ENCODE data around the gene ETNPPL. TPM values are rescaled to one million over a fixed set of nuclear protein-coding genes. Genes with fewer than 3 reads are reported as not detected.
"Not testable (repeated sequence)": the region's sequence is repeated elsewhere in the genome, so short reads cannot be mapped to it uniquely, and the experiment has no call there.

Gene ETNPPL
- total RNA-seq, 2 donors from 2014 or later: not detected

DNA sequence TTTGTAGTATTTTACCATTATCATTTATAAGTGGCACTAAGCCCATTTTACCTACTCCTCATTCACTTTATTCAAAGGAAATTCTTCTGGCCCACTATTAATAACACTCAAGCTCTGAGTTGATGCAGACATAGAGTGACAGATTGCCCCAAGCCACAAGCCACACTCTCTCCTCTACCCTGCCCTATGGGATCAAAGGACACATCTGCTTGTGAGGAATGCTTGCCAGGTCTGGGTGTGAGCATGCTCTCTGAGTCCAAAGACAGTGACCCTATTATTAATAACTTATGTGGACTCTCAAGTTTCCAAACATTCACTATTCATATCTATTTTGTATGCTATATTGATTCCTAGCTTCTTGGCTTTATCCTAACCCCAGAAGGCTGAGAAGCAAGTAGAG lies 18.5 kb downstream of the ETNPPL start:
- Mint-ChIP-seq H3K9me3 (no peaks in the 10 kb centered on the region), H3K4me3 (no peak overlapping the region), H3K4me1 (ENCODE audit: low read depth) (peaks cover 5% of the 10 kb centered on the region), H3K27ac (no peak overlapping the region), H3K27me3 (ENCODE audit: low read depth) (no peaks in the 10 kb centered on the region), H3K36me3 (ENCODE audit: insufficient read depth in 2 of 2) (no peaks in the 10 kb centered on the region)
- ATAC-seq (replicated peaks in 1 of 2) (no peak), DNase-seq (no peak)

DNA sequence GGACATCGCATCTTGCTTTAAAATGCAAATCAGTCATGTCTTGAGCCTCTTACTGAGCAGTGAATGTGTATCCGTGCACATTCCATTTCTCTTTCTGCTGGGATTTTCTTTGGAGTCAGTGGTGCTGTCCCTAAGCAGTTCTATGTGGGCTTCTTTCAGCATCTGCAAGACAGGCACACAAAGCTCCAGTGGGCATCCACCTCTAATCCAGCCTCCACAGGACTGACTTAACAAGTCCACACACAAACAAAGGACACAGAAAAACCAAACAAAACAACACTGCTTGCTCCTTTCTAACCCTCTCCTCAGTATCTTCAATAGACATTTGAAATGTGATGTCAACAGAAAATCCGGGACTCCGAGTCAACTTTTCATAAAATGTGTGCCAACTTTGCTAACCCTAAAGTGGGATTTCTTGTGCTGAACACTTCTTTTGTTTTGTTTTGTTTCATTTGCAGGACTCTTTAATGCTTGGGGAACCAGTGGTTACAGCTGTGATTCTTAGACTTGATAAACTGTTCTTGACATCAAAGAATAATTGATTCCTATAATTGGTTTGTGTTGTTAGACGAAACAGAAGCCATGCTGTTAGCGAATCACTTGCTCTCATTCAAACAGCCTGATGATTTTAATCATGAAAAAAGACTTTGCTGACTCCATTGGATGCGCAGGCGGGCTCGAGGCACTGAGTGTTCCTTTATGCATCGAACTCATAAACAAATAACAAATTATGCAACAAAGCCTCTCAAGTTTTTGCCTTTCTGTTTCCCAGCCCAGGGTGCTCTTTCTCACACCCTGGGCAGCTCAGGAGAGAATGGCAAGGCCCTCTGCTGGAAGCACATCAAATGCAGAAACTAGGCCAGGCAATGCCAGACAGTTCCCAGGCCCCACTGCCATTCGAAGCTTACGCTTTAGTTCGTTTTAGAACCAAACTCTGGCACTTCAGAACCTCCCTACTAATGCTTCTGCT lies 20.1 kb downstream of the ETNPPL start:
- Mint-ChIP-seq H3K9me3 (no peaks in the 10 kb centered on the region), H3K27ac (no peak overlapping the region), H3K27me3 (ENCODE audit: low read depth) (peaks cover 1% of the 10 kb centered on the region), H3K36me3 (ENCODE audit: insufficient read depth in 2 of 2) (no peaks in the 10 kb centered on the region), H3K4me3 (no peak overlapping the region), H3K4me1 (ENCODE audit: low read depth) (peaks cover 5% of the 10 kb centered on the region)
- DNase-seq (no peak), ATAC-seq (replicated peaks in 1 of 2) (no peak)

DNA sequence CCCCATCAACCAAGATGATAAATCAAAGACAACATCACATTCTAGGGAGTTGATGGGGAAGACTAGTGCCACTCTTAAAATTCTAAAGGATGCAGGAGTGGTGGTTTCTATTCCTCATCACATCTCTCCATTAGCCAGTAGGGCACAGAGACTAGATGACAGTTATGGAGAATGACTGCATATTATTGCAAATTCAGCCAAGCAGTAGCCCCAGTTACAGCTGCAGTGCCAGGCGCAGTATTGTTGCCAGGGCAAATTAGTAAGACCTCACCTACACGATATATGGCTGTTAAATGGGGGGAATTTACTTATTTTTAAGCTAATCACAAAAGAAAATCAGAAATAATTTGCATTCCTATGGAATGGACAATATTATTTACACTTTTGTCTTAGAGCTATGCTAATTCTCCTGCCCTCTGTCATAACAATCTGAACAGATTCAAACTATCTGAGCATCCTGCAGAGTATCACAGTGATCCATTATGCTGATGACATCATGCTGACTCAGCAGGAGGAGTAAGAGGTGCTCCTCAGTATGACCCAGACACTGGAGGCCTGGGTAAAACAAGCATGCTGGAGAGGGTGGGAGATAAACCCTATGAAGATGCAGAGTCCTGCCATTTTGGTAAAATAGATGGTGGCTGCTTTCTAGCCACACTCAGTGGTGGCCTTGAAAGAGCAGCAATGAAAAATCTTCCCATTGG lies 24.7 kb downstream of the ETNPPL start:
- H3K9me3 Mint-ChIP-seq: no peaks in the 10 kb centered on the region
- peaks cover 7% of the 10 kb centered on the region for H3K27me3 Mint-ChIP-seq (ENCODE audit: low read depth)
- peak overlapping the region; percentile 18 for H3K27ac Mint-ChIP-seq
- no peak overlapping the region for H3K4me3 Mint-ChIP-seq
- no peak for DNase-seq
- no peak for ATAC-seq (replicated peaks in 1 of 2)
- no peaks in the 10 kb centered on the region for H3K36me3 Mint-ChIP-seq (ENCODE audit: insufficient read depth in 2 of 2)
- no peaks in the 10 kb centered on the region for H3K4me1 Mint-ChIP-seq (ENCODE audit: low read depth)

DNA sequence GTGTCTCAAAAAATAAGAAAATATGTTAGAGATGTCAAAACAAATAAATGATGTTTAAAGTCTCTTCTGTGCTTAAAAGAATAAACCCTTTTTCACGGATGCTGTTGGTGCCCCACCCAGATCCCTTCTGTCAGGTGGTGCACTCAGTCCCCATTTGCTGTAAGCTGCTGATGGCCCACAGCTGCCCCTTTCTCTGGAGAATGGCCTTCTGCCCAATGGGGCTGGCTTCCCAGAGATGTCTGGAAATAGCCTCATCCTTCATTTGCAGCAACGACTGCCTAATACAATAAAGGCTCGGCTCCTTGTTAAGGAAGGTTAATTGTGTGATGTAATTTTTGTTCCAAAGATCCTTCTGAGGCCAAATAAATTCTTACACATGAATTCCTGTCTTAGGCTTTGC lies 31.8 kb downstream of the ETNPPL start:
- H3K4me1 Mint-ChIP-seq (ENCODE audit: low read depth): no peaks in the 10 kb centered on the region
- H3K27me3 Mint-ChIP-seq (ENCODE audit: low read depth): no peaks in the 10 kb centered on the region
- H3K27ac Mint-ChIP-seq: no peak overlapping the region
- H3K9me3 Mint-ChIP-seq: peaks cover 1 to 2% of the 10 kb centered on the region in 2 donors
- peaks cover 2 to 6% of the 10 kb centered on the region in 2 donors for H3K36me3 Mint-ChIP-seq (ENCODE audit: insufficient read depth in 2 of 2)
- H3K4me3 Mint-ChIP-seq: no peak overlapping the region
- DNase-seq (no peak), ATAC-seq (replicated peaks in 1 of 2) (no peak)

DNA sequence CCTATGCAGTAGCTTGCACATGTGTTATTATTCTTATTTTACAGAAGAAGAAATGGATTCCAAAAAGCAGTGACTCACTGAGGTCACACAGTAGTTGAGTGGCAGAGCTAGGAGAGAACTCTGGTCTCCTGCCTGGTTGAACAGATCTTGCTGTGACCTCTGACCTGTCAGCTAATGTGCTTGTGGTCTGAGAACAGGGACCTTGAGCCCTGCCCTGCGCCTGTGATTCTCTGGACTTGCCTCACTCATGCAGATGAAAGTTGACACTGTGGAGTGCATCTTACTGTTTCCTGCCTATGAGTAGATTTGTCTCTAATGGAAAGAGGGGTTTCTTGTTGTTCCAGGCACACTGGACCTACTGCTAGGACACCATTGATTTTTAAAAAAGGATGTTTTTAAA lies 32.3 kb downstream of the ETNPPL start:
- H3K27me3 Mint-ChIP-seq (ENCODE audit: low read depth): no peaks in the 10 kb centered on the region
- ATAC-seq (replicated peaks in 1 of 2) (no peak), DNase-seq (no peak)
- H3K36me3 Mint-ChIP-seq (ENCODE audit: insufficient read depth in 2 of 2): peaks cover 2 to 6% of the 10 kb centered on the region in 2 donors
- H3K4me1 Mint-ChIP-seq (ENCODE audit: low read depth): no peaks in the 10 kb centered on the region
- H3K9me3 Mint-ChIP-seq: peaks cover 1 to 2% of the 10 kb centered on the region in 2 donors
- no peak overlapping the region for H3K4me3 Mint-ChIP-seq
- no peak overlapping the region for H3K27ac Mint-ChIP-seq

DNA sequence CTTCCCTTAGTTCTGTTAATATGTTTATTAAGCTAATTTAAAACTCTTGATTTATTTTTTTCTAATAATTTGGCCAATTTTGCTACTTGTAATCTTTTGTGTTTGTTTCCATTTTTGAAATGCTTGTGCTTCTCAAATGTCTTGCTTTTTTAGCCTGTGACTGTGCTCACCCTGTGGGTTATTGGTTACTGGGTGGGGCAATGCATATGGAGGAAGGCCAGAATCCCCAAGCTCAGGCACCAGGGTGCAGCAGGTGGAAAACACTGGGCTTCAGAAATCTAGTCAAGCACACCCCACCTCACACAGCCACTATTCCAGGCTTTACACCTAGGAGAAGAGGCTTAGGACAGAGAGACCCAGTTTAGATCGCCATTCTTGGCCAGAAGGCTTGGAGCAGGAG lies 33.1 kb downstream of the ETNPPL start:
- no peak for DNase-seq
- Mint-ChIP-seq H3K4me3 (no peak overlapping the region), H3K4me1 (ENCODE audit: low read depth) (no peaks in the 10 kb centered on the region), H3K36me3 (ENCODE audit: insufficient read depth in 2 of 2) (peaks cover 2 to 9% of the 10 kb centered on the region in 2 donors), H3K27ac (no peak overlapping the region), H3K27me3 (ENCODE audit: low read depth) (peaks cover under 1% of the 10 kb centered on the region), H3K9me3 (peaks cover 1 to 2% of the 10 kb centered on the region in 2 donors)
- no peak for ATAC-seq (replicated peaks in 1 of 2)

DNA sequence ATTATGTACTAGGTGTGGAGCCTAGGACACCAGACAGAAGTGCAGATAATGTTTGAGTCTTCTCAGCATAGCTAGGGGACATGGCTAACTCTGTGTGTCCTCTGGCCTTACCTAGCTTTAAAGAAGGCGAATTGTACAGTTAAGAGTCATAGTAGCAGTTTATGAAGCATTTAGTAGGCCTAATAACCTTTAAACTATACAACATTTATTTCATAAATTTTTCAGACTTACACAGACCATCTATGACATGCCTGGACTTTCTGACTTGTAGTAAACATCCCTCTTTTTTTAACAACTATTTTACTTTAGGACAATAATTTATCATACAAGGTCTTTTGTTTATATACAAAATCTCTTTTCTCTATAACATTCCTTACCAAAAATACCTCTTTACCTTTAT lies 37.4 kb downstream of the ETNPPL start:
- ATAC-seq (replicated peaks in 1 of 2): no peak
- H3K9me3 Mint-ChIP-seq: peaks cover 2 to 3% of the 10 kb centered on the region in 2 donors
- H3K4me3 Mint-ChIP-seq: no peak overlapping the region
- H3K27ac Mint-ChIP-seq: no peak overlapping the region
- H3K4me1 Mint-ChIP-seq (ENCODE audit: low read depth): no peaks in the 10 kb centered on the region
- no peak for DNase-seq
- peaks cover 5% of the 10 kb centered on the region for H3K27me3 Mint-ChIP-seq (ENCODE audit: low read depth)
- H3K36me3 Mint-ChIP-seq (ENCODE audit: insufficient read depth in 2 of 2): peaks cover 2 to 11% of the 10 kb centered on the region in 2 donors

DNA sequence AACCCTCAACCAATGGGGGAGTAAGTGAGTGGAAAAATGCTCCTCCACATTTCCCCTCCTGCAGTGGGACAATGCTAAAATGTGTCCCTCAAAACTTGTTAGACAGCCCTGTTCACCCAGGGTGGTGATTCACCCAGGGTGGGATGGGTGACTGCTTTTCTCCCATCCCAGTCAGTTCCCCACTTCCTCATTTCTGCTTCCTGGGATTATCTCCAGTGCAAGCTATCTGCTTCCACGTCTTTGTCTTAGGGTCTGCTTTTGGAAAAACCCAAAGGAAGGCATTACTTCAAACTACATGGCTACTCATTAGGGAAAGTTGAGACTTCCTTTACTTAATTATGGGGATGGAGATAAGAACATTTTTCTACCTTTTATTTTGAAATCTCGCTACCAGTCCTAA lies 45.5 kb downstream of the ETNPPL start:
- ATAC-seq (replicated peaks in 1 of 2): no peak
- H3K9me3 Mint-ChIP-seq: no peaks in the 10 kb centered on the region
- H3K36me3 Mint-ChIP-seq (ENCODE audit: insufficient read depth in 2 of 2): no peaks in the 10 kb centered on the region
- no peaks in the 10 kb centered on the region for H3K4me1 Mint-ChIP-seq (ENCODE audit: low read depth)
- H3K4me3 Mint-ChIP-seq: no peak overlapping the region
- DNase-seq: no peak
- H3K27me3 Mint-ChIP-seq (ENCODE audit: low read depth): no peaks in the 10 kb centered on the region
- H3K27ac Mint-ChIP-seq: no peak overlapping the region

DNA sequence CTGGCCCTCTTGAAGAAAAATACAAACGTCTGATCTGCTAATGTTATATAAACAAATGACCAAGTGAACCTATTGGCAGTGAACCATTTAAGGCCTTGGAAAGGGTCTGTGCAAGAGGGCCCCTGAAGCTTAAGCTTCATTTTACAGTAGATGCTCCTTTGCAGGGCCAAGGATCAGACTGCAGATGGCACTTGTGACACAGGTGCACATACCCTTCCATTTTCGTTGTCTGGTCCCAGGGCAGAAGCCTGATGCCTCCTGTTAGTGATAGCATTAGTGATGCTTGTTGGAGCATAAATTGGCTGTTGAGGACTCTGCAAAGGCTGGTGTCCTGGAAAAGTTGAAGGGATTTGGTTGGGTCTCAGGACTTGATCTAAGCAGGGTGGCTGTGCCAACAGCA lies 46.5 kb downstream of the ETNPPL start:
- Mint-ChIP-seq H3K36me3 (ENCODE audit: insufficient read depth in 2 of 2) (no peaks in the 10 kb centered on the region), H3K4me1 (ENCODE audit: low read depth) (no peaks in the 10 kb centered on the region), H3K27me3 (ENCODE audit: low read depth) (no peaks in the 10 kb centered on the region), H3K4me3 (no peak overlapping the region), H3K9me3 (no peaks in the 10 kb centered on the region), H3K27ac (no peak overlapping the region)
- no peak for ATAC-seq (replicated peaks in 1 of 2)
- DNase-seq: no peak

DNA sequence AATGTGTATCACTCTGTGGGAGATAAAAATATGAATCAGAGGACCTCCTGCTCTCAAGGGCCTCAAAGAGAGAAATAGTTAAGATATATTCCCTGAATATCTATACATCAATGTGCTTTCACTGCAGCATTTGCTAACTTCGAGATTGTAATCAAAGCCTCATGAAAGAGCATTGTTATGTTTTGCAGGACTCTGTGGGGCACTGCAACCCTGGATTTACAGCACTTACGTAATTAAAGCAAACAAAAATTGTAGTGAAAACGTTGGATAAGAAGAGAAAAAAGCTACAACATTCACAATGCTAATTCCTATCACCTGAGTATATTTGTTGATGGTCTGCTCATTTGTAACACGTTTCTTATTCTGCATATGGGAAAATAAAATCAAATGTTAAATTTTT lies 48.0 kb downstream of the ETNPPL start:
- H3K4me1 Mint-ChIP-seq (ENCODE audit: low read depth): no peaks in the 10 kb centered on the region
- no peaks in the 10 kb centered on the region for H3K36me3 Mint-ChIP-seq (ENCODE audit: insufficient read depth in 2 of 2)
- DNase-seq: no peak
- ATAC-seq (replicated peaks in 1 of 2): no peak
- H3K27ac Mint-ChIP-seq: no peak overlapping the region
- H3K27me3 Mint-ChIP-seq (ENCODE audit: low read depth): no peaks in the 10 kb centered on the region
- H3K4me3 Mint-ChIP-seq: no peak overlapping the region
- no peaks in the 10 kb centered on the region for H3K9me3 Mint-ChIP-seq

DNA sequence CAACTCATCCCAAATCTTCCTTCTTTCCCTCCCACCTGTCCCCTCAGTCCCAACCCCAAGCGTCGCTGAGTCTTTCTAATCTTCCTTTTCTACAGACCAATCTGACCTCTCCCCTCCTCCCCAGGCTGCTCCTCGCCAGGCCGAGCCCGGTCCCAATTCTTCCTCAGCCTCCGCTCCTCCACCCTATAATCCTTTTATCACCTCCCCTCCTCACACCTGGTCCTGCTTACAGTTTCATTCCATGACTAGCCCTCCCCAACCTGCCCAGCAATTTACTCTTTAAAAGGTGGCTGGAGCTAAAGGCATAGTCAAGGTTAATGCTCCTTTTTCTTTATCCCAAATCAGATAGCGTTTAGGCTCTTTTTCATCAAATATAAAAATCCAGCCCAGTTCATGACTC lies 52.3 kb downstream of the ETNPPL start:
- H3K27ac Mint-ChIP-seq: not testable (repeated sequence)

DNA sequence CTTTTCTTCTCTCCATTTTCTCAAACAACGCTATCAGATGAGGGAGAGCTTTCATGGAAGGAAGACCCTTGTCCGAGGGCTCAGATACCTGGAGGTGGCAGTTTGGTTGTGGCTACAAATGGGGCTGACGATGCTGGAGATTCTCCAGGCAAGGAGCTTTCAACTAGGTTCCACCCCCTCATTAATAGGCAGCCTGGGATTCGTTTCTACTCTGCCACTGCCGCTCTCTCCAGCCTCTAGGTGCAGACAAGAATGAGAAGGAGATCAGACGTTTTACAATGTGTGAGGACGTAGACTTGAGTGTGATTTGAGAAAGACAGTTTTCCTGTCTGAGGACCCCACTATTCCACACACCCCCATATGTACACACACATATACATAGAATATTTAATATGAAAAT lies 53.1 kb downstream of the ETNPPL start:
- Mint-ChIP-seq H3K27ac (no peak overlapping the region), H3K36me3 (ENCODE audit: insufficient read depth in 2 of 2) (no peaks in the 10 kb centered on the region), H3K27me3 (ENCODE audit: low read depth) (no peaks in the 10 kb centered on the region), H3K9me3 (no peaks in the 10 kb centered on the region), H3K4me1 (ENCODE audit: low read depth) (no peaks in the 10 kb centered on the region), H3K4me3 (no peak overlapping the region)
- no peak for ATAC-seq (replicated peaks in 1 of 2)
- no peak for DNase-seq

More for the DNA sequence above, 52.3 kb downstream of the ETNPPL start:
- H3K36me3 Mint-ChIP-seq (ENCODE audit: insufficient read depth in 2 of 2); H3K4me3 Mint-ChIP-seq; H3K9me3 Mint-ChIP-seq; H3K27me3 Mint-ChIP-seq (ENCODE audit: low read depth); ATAC-seq (replicated peaks in 1 of 2); DNase-seq; H3K4me1 Mint-ChIP-seq (ENCODE audit: low read depth): not testable (repeated sequence)

DNA sequence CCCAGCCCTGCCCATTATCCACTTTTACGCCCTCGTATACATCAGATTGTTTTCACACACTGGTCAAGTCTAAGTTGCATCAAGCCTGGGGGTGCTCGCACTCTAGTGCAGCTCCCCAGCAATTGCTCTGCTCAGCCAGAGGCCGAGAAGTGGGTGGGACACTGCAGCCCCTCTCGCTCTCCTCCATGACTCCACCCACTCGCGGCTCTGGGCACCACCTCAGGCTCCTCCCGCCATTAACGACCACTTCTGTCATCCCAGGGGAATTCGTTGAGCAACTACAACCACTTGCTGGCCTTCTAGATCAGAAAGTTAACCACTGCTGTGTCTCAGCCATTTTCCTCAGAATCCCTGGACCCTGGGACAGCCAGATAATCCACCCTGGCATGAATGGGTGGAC lies 53.6 kb downstream of the ETNPPL start:
- no peaks in the 10 kb centered on the region for H3K4me1 Mint-ChIP-seq (ENCODE audit: low read depth)
- no peaks in the 10 kb centered on the region for H3K9me3 Mint-ChIP-seq
- H3K27ac Mint-ChIP-seq: no peak overlapping the region
- no peaks in the 10 kb centered on the region for H3K36me3 Mint-ChIP-seq (ENCODE audit: insufficient read depth in 2 of 2)
- DNase-seq: no peak
- no peaks in the 10 kb centered on the region for H3K27me3 Mint-ChIP-seq (ENCODE audit: low read depth)
- H3K4me3 Mint-ChIP-seq: no peak overlapping the region
- no peak for ATAC-seq (replicated peaks in 1 of 2)
